NOMO-1 (cell line): ENCODE measurements around the gene ZBTB7B.

Source experiments
- DNase-seq, 2 experiments: peaks; one replicate each; lab custom pipeline; 2025; ENCODE audit not compliant: unreplicated experiment in 2 of 2; lab: John Stamatoyannopoulos, UW

ZBTB7B gene

GRCh38 chr1:155014709-155015508, 12.3 kb downstream of the ZBTB7B start:
- no peak for DNase-seq

- no peak for DNase-seq
Observed at GRCh38 chr1:155015527-155016230, 13.1 kb downstream of the ZBTB7B start.

- DNase-seq = no peak
Observed at GRCh38 chr1:155016231-155016831, 13.7 kb downstream of the ZBTB7B start.

- DNase-seq = peak; percentile 75 to 80
Observed at GRCh38 chr1:155017041-155017945, 14.7 kb downstream of the ZBTB7B start.

- DNase-seq = no peak
Observed at GRCh38 chr1:155017946-155018316, 15.3 kb downstream of the ZBTB7B start.

- DNase-seq = no peak
Observed at GRCh38 chr1:155018617-155019348, 16.2 kb downstream of the ZBTB7B start.

- no peak for DNase-seq
Observed at GRCh38 chr1:155019377-155020245, 17.0 kb downstream of the ZBTB7B start.

GRCh38 chr1:155022136-155022926, 19.7 kb downstream of the ZBTB7B start:
- DNase-seq = no peak

- no peak for DNase-seq
Observed at GRCh38 chr1:155022927-155023236, 20.3 kb downstream of the ZBTB7B start.

GRCh38 chr1:155023627-155024026, 21.0 kb downstream of the ZBTB7B start:
- DNase-seq = no peak

GRCh38 chr1:155024315-155024714, 21.7 kb downstream of the ZBTB7B start:
- DNase-seq = no peak

GRCh38 chr1:155026154-155026553, 23.6 kb downstream of the ZBTB7B start:
- no peak for DNase-seq

- DNase-seq = no peak
Observed at GRCh38 chr1:155026588-155026987, 24.0 kb downstream of the ZBTB7B start.

GRCh38 chr1:155029513-155030242, 27.1 kb downstream of the ZBTB7B start:
- no peak for DNase-seq

GRCh38 chr1:155030243-155030795, 27.7 kb downstream of the ZBTB7B start:
- DNase-seq = no peak

GRCh38 chr1:155030899-155031298, 28.3 kb downstream of the ZBTB7B start:
- no peak for DNase-seq

GRCh38 chr1:155032886-155033285, 30.3 kb downstream of the ZBTB7B start:
- DNase-seq = no peak

- no peak for DNase-seq
Observed at GRCh38 chr1:155033524-155033923, 30.9 kb downstream of the ZBTB7B start, which contains the start of the genes DCST1 and DCST2. Gene DCST1 (plus strand): TSS chr1:155033824. CDS start chr1:155034037, 213 bp downstream. Gene DCST2 (minus strand): TSS chr1:155033781. CDS start chr1:155033701, 80 bp downstream.
